ELF-1 (cell line): ENCODE data around the gene RHBDD3.

Experiments used
- DNase-seq: peaks from one replicate; pipeline ENCODE4 v3.0.0-alpha.2; 2016; ENCODE audit warnings: low read depth, low spot score

Gene RHBDD3

DNA sequence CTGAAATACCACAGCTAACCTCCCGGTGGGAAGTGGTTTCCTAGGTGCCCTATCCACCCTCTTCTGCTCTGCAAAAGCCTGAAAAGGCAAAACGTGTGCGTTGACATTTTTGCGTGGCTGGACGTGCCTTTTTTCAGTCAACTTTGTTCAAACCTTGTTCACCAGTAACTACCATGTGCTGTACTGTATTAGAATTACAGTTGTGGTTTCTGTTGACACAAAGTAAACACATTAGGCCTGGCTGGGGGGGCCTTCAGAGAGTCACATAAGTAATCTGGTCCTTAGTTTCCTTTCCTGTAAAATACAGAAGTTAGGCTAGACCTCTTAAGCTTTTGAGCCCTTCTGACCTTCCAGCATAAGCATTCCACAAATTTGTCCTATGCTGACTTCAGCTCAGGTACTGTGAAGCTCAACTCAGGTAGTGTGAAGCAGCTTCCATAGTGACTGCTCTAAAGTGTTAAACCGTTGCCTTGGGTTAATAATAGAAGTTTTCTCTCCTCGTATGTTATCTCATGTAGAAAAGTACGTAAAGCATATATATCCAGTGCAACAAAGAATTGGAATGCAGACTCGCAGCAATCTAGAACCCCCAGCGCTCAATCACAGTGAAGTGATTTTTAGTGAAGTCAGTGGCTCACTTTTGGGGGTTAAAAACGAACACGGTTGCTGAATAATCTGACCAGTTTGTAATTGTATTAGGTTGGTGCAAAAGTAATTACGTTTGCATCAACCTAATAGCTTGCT is 2.1 kb upstream of the RHBDD3 start:
- DNase-seq = peak; percentile 35

DNA sequence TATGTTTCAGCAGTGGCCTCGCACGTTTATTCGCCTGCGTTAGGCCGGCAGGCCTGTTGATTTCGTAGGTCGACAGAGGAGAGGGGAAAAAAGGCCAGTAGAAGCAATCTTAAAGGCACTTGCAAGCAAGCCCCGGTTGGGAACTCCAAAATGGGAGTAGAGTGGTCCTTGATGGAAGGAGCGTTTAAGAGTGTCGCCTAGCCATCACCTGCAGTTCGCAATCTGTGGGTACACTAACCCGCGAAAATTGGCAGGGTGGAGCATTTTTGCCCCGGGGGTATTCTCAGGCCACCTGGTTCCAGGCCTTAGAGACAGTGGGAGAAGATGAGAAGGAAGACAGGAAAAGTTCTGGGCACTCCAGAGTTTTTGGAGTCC is 1.4 kb upstream of the RHBDD3 start:
- DNase-seq = peak; percentile 54

GRCh38 chr22:29268511-29269229 is 889 bp upstream of the RHBDD3 start:
- no peak for DNase-seq

DNA sequence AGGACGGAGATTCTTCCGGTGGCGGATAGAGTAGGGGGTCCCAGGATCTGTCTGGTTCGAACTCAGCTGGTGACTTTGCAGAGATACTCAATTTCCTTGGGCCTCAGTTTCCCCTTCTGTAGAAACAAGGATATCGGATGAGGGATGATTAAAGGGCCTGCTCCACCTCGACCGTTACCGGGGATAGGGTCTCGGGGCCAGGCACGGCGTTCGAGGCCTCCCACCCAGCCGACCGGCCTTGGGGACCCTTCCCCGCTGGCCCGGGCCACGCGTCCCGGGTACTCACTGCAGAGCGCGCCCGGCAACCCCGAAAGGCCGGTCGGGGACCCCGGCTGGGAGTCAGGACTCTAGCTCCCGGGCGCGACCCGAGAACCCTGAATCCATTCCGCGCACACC is 321 bp downstream of the RHBDD3 start:
- DNase-seq = no peak

DNA sequence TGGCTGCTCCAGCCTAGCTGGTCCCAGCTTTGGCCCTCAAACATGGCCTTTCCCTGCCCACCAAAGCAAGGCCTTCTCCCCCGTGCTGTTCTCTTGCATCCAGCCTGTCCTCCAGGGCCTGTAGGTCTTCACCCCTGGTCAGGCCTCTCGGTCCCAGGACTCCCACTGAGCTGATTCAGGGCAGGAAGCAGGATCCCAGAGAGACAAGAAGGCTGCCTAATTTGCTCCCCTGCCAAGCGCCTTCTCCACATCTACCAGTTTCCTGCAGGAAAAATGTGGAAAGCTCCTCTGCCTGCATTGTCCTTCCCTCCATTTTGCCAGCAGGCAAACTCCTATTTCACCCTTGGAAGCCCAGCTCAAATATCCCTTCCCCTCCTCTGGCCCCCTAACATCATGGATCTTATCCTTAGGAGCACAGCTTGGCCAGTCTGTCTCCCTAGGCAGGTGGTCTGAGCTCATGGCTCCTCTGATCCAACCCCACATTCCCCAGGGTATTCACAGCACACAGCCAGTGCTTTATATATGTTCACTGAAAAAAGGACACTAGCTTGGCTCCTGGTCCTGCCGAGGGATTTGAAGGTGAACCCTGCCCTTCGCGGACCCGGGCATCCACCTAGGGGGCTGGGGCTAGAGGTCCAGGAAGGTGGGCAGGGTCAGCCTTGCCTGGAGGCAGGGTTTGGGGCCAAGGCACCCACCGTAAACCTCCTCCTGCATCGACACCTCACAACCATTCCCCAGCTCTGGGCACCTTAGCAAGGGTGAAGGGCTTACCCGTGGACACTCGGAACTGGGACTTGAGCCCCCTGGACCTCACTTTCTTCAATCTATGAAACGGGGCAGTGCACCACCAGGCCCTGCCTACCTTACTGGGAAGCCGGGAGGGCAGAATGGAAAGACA is 968 bp downstream of the RHBDD3 start:
- DNase-seq = peak; percentile 39

DNA sequence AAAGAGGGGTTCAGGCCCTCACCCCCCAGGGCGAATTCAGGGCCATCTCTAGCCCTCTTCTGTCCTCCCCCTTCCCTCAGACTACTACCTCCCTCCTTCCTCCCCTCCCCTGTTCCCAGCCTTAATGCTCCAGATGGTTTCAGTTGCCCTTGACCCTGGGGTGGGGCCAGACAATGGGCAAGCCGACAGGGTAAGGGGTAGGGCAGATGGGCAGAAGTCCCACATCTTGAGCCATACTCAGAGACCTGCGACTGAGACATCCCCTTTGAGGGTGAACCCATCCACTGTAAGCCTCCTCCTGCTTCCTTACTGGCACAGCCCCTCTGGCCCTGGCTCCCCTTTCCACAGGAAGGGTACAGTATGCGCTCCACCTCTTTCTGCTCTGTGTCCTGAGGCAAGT is 1.9 kb downstream of the RHBDD3 start:
- DNase-seq = no peak

- DNase-seq = no peak
Measured at GRCh38 chr22:29265305-29265704, 2.5 kb downstream of the RHBDD3 start.

GRCh38 chr22:29263791-29264276 is 3.9 kb downstream of the RHBDD3 start:
- DNase-seq = no peak

- DNase-seq = no peak
Measured at GRCh38 chr22:29260601-29261315, 7.0 kb downstream of the RHBDD3 start.

DNA sequence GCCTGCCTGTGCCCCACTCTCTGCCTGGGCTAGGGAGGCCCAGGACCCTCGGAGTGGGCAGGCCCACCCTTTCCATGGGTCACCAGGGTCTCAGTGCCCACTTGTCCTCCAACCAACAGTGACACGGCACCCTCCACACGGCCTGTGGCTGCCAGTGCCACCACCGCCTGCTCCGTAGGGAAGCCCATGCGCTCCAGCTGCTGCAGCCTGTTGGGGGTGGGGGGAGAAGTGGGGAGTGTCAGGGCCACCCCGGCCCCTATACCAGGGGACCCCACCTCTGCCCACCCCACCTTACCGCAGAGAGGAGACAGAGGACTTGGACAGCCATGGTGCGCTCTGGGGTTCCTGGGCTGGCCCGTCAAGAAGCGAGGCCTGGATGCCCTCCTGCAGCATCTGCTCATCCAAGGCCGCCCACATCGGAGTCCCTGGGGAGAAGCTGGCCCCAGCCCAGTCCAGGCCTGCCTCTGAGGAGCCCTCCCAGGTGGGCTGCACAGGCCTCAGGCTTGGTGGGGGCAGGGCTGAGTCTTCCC is 7.7 kb downstream of the RHBDD3 start:
- no peak for DNase-seq

- peak; percentile 56 for DNase-seq
Measured at GRCh38 chr22:29259253-29259899, 8.4 kb downstream of the RHBDD3 start.

- DNase-seq = no peak
Measured at GRCh38 chr22:29258407-29259252, 9.2 kb downstream of the RHBDD3 start.

GRCh38 chr22:29257751-29258181 is 10.0 kb downstream of the RHBDD3 start:
- no peak for DNase-seq

GRCh38 chr22:29256606-29257325 is 11.0 kb downstream of the RHBDD3 start:
- no peak for DNase-seq

DNA sequence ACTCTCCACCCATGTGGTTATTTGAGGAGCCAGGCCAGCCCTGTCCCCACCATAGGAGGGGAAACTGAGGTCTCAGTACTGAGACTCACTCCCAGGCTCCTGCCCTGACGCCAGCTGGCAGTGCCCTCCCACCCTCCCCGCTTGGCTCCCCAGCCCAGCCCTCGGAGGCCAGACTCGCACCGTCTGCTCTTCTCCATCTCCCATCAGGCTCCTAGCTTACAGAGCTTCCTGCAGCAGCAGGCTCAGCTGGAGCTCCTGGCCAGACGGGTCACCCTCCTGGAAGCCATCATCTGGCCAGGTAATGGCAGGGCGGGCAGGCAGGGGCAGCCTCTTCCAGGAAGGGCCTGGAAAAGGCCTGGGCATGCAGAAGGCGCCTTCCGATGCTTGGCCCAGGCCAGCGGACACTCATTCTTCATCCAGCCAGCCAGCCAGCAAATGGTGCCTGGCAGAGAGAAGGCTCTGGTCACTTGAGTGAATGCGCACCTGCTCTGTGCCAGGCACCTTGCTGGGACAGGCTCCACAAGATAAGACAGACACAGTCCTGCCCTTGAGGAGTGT is 12.6 kb downstream of the RHBDD3 start:
- DNase-seq = no peak

GRCh38 chr22:29254286-29254660 is 13.5 kb downstream of the RHBDD3 start:
- DNase-seq = no peak

DNA sequence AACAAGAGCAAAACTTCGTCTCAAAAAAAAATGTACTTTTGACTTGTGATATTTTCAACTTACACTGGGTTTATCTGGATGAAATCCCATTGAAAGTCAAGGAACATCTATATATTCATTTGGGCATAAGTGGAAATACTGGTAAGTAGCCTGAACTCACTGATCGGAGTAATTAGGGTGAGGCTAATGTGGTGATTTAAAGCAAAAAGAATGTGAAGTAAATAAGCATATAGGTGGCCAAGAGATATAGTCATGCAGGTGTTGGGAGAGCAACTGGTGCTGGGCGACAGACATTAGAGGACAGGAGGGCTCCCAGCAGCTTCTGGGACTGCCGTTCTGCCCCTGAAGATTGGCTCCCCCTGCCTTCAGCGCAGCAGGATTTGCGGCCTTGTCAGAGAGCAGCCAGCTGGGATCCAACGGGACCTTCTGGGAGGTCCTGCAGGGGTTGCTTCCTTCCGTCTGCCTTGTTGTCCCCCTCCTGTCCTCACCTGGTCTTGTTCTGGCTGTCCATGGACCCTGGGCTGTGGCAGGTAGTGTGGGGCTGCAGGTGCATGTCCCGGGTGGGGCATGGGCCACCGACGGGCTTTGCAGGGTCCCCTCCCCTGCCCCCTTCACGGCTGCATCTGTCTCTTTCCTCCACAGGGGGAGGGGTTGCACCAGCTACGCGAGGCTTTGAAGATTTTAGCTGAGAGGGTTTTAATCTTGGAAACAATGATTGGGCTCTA is 14.1 kb downstream of the RHBDD3 start:
- no peak for DNase-seq
